ENCODE measurements around the gene REM2. TPM values are rescaled to one million over a fixed set of nuclear protein-coding genes. Genes with fewer than 3 reads are reported as not detected.
A peak's percentile ranks its signal among the peaks of the same experiment; 100 is the strongest.

The REM2 gene, protein sequence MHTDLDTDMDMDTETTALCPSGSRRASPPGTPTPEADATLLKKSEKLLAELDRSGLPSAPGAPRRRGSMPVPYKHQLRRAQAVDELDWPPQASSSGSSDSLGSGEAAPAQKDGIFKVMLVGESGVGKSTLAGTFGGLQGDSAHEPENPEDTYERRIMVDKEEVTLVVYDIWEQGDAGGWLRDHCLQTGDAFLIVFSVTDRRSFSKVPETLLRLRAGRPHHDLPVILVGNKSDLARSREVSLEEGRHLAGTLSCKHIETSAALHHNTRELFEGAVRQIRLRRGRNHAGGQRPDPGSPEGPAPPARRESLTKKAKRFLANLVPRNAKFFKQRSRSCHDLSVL
- total RNA-seq, result 1 to 10 TPM in 1 of 5 donors, under 1 TPM in 2, not detected in 2; 0.45 to 1.1 (median 0.87) TPM
- polyA plus RNA-seq, result 1 to 10 TPM in 1 of 3 donors, under 1 TPM in 1, not detected in 1; 0.12 to 1.2 TPM
- long read RNA-seq, donor 1, result 0 reads
- long read RNA-seq, donor 2, result 0 reads
- long read RNA-seq, donor 3, result 0 reads
- long read RNA-seq, donor 4, result 0 reads
- long read RNA-seq, donor 5, result 0 reads
- long read RNA-seq, donor 6, result 0 reads
- long read RNA-seq, donor 7, result 0 reads
- long read RNA-seq, donor 8, result 0 reads
- long read RNA-seq, donor 9, result 0 reads
- long read RNA-seq, donor 10, result 0 reads

- peak in 1 of 2 donors; percentile 61 for DNase-seq
- Histone ChIP-seq H3K27ac (peak within 1 kb of the TSS in 2 of 5 donors; percentile 25 to 29), H3K9me3 (no peaks in the 10 kb centered on the region), H3K36me3 (peaks cover 6 to 19% (median 17%) of the 10 kb centered on the region in 4 donors), H3K4me3 (no peak within 1 kb of the TSS), H3K4me1 (peaks cover 24 to 49% (median 44%) of the 10 kb centered on the region in 4 donors), H3K27me3 (no peaks in the 10 kb centered on the region)
- intact Hi-C loops (cut with DNase I; ENCODE audit: low total_unique reads), result no loop called here
- TF ChIP-seq POLR2AphosphoS5 (IDR thresholded peaks at IDR 0.05) (no peak), POLR2A (IDR thresholded peaks at IDR 0.05) (no peak), EP300 (IDR thresholded peaks at IDR 0.05) (no peak), CTCF (IDR thresholded peaks at IDR 0.05) (no peak)
- 23 to 34% (median 29%) methylated on average over 9 to 15 of the region's 15 CpGs for WGBS, 5 donors
Measured at GRCh38 chr14:22883173-22883976, at the start of gene REM2. TSS of gene REM2 (plus strand) at chr14:22883222. CDS start at chr14:22883288, 66 bp downstream.

- WGBS, 5 donors, result 69 to 78% (median 73%) methylated on average over 3 of the region's 3 CpGs
- no peak for TF ChIP-seq POLR2A (IDR thresholded peaks at IDR 0.05)
- Histone ChIP-seq H3K9me3 (no peaks in the 10 kb centered on the region), H3K27me3 (no peaks in the 10 kb centered on the region), H3K36me3 (peaks cover 7 to 35% (median 23%) of the 10 kb centered on the region in 4 donors), H3K4me3 (no peak overlapping the region), H3K27ac (peak overlapping the region; percentile 90 to 97 (median 93)), H3K4me1 (peaks cover 19 to 52% (median 36%) of the 10 kb centered on the region in 4 donors)
- intact Hi-C loops (cut with DNase I; ENCODE audit: low total_unique reads), result no loop called here
- no peak for DNase-seq
Measured at GRCh38 chr14:22835505-22835904, 47.5 kb upstream of the REM2 start.

GRCh38 chr14:22836301-22837113 is 46.5 kb upstream of the REM2 start, which contains the start of gene MMP14:
TSS of gene MMP14 (plus strand) at chr14:22836585. CDS start at chr14:22836818, 233 bp downstream.
- intact Hi-C loops (cut with DNase I; ENCODE audit: low total_unique reads), result no loop called here
- H3K27me3 ChIP-seq, result no peaks in the 10 kb centered on the region
- H3K4me3 ChIP-seq, result peak within 1 kb of the TSS; percentile 68 to 95 (median 74)
- peak within 1 kb of the TSS; percentile 90 to 97 (median 93) for H3K27ac ChIP-seq
- peaks cover 15 to 52% (median 36%) of the 10 kb centered on the region in 4 donors for H3K4me1 ChIP-seq
- H3K36me3 ChIP-seq, result peaks cover 14 to 44% (median 30%) of the 10 kb centered on the region in 4 donors
- no peaks in the 10 kb centered on the region for H3K9me3 ChIP-seq
- TF ChIP-seq POLR2AphosphoS5 (IDR thresholded peaks at IDR 0.05), result peak; percentile 40 to 81 (median 72)
- TF ChIP-seq CTCF (IDR thresholded peaks at IDR 0.05), result peak in 3 of 7 experiments; percentile 19 to 36 (median 36)
- no peak for TF ChIP-seq EP300 (IDR thresholded peaks at IDR 0.05)
- TF ChIP-seq POLR2A (IDR thresholded peaks at IDR 0.05), result peak in 1 of 4 donors; percentile 38
- 5 to 16% (median 6%) methylated on average over 36 to 46 of the region's 46 CpGs for WGBS, 5 donors
- peak; percentile 69 to 93 for DNase-seq

DNA sequence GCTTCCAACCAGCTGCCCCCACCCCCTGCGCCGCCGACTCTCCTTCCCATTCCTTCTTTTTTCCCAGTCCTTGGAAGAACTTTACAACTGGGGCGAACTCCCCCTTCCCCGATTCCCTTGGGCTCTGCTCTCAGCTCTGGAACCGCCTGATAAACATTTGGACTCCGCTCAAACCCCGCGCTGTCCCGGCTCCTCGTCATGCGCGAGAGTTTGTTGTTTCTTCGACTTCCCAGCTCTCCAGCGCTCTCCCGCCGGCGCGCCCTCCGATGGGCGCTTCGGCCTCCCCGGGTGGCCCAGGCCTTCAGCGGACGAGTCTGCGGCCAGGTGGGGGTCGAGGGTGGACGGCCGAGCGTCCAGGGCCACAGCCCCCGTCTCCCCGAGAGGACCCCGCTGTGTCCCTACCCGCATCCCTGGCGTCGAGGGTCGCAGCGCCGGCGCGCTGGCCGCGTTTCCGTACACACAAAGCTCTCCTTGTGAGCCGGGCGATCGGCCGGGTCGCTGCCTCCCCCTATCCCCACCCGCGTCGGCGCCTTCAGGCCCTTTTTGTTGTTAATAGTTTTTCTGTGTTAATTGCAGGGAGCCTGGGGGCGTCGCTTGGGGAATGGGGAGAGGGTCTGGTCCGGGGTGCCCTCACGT is 45.8 kb upstream of the REM2 start:
- WGBS, 5 donors, result 1 to 5% (median 3%) methylated on average over 40 to 57 of the region's 57 CpGs
- peak overlapping the region; percentile 90 to 97 (median 93) for H3K27ac ChIP-seq
- TF ChIP-seq EP300 (IDR thresholded peaks at IDR 0.05) (no peak), POLR2AphosphoS5 (IDR thresholded peaks at IDR 0.05) (peak in 2 of 3 donors; percentile 3 to 18)
- H3K4me1 ChIP-seq, result peaks cover 15 to 57% (median 41%) of the 10 kb centered on the region in 4 donors
- H3K9me3 ChIP-seq, result no peaks in the 10 kb centered on the region
- DNase-seq, result peak; percentile 71 to 87
- H3K4me3 ChIP-seq, result peak overlapping the region; percentile 68 to 95 (median 74)
- intact Hi-C loops (cut with DNase I; ENCODE audit: low total_unique reads), result no loop called here
- H3K27me3 ChIP-seq, result no peaks in the 10 kb centered on the region
- peaks cover 21 to 47% (median 38%) of the 10 kb centered on the region in 4 donors for H3K36me3 ChIP-seq

Measured in stomach (tissue), 19 donors.